GM19395 (cell line): ENCODE data around the gene TBC1D1.
"Not testable (repeated sequence)": the region's sequence is repeated elsewhere in the genome, so short reads cannot be mapped to it uniquely, and the experiment has no call there.

Experiments used
- ATAC-seq: cut with Tn5 transposase; IDR thresholded peaks from one replicate; pipeline ENCODE4 v1.9.1; 2021; ENCODE audit warnings: mild to moderate bottlenecking, moderate library complexity; ENCODE audit not compliant: unreplicated experiment

The TBC1D1 gene

GRCh38 chr4:37923089-37923488 lies 32.2 kb downstream of the TBC1D1 start:
- not testable (repeated sequence) for ATAC-seq

- ATAC-seq = no peak
These were observed 34.1 kb downstream of the TBC1D1 start for GRCh38 chr4:37924946-37925345.

DNA sequence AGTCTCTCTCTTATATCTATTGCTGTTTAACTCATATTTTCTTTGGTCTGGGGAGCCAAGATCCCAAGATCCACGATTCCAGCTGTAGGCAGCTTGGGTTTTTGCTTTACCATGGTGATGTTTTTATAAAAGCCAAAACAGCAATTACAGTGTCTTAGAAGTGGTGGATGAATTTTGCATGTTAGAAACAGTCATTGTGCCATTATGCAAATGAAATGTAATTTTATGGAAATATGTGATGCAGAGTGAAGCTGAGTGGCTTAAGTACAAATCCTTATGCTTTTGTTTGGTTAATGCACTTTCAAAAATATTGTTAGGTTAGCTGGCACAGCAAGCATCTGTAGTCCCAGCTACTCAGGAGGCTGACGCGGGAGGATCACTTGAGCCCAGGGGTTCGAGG lies 36.5 kb downstream of the TBC1D1 start:
- no peak for ATAC-seq

DNA sequence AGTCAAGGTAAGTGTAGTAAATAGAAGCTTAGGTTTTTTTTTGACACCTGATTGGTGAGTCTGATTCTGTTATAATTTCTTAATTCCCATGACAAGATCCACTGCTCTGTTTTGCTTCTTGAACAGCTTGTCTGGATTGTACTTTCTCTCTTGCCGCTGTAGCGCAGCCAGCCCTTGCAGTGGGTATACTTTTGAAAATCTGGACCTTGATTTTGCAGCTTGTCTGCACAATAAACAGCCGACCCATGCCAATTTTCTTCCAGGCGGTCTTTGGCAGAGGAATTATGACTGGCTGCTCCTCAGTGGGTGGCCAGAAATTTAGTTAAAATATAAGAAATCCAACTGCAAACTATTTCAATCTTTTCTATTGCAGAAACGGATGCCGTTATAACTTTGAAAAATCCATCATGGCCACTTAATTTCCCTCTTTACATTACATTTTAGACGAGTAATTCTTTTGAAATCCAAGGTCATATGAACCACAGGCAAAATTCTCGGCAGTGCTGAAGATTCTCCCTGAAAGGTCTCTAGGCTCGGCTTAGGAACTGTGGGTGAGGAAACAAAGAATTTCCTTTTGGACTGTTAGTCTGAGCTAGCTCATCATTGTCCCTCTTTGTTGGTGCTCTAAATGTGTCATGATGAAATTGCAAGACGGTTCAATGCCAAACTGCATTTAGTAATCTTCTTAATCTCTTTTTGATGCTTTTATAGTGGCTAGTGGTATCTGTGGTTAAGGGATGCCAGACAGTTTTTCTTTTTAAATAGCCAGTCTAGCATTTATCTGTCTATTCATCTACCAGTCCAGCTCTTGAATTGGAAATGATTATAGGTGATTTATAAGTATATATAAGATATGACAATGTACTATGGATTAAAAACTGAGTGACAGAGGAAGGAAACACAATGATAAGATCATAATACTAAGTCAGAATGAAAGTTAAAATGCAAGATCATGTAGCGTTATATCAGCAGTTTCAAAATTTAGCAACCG lies 37.8 kb downstream of the TBC1D1 start:
- no peak for ATAC-seq

DNA sequence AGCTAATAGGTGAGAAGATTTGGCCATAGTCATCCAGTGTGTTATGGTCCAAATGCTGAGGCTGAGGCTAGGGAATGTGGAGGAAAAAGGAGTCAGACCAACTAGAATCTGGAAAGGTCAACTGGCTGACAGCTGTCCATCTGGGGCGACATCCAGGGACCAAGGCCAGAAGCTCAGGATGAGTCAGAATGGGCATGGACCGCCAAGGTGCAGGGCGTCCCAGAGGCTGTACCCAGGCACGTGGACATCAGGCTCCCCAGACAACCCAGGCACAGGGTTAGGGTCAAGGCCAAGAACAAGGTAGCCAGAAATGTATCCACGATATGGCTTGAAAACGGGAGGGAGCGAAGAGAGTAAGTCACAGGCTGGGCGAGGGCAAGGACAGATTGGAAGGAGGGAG lies 43.2 kb downstream of the TBC1D1 start:
- ATAC-seq = no peak

- no peak for ATAC-seq
These were observed 43.7 kb downstream of the TBC1D1 start for GRCh38 chr4:37934609-37935008.

DNA sequence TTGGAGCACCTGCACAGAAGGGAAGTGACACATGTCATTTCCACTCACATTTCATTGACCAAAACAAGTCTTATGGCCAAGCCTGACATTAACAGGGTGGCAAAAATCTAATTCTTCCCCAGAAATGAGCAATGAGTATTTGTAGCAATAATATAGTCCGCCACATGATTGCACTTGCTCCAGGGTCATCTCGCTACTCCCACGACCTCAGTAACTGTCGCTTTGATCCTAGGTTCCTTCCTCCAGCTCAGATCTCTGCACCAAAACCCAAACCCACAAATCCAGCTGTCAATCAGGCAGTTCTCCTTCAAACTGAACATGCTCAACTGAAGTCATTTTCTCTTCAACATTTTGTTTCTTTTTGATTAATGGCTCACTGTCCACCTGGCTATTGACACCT lies 44.1 kb downstream of the TBC1D1 start:
- ATAC-seq = no peak

GRCh38 chr4:37936889-37937498 lies 46.1 kb downstream of the TBC1D1 start:
- no peak for ATAC-seq

DNA sequence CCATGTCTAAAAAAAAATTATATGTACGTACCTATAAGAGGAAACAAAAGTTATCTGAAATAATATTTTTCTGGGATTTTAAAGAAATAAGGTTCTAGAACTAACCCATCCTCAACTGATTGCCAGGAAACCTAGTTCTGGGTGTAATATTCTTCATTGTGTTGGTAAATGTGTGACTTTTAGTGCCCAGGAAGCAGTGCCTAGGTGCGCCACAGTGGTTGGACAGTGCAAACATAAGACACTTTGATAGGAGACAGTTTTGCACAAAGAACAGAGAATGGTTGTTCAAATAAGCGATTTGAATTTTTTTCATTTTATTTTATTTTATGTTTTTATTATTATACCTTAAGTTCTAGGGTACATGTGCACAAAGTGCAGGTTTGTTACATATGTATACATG lies 47.3 kb downstream of the TBC1D1 start:
- ATAC-seq = no peak

- ATAC-seq = no peak
These were observed 55.8 kb downstream of the TBC1D1 start for GRCh38 chr4:37946503-37947179.

- no peak for ATAC-seq
These were observed 57.7 kb downstream of the TBC1D1 start for GRCh38 chr4:37948542-37948941.

DNA sequence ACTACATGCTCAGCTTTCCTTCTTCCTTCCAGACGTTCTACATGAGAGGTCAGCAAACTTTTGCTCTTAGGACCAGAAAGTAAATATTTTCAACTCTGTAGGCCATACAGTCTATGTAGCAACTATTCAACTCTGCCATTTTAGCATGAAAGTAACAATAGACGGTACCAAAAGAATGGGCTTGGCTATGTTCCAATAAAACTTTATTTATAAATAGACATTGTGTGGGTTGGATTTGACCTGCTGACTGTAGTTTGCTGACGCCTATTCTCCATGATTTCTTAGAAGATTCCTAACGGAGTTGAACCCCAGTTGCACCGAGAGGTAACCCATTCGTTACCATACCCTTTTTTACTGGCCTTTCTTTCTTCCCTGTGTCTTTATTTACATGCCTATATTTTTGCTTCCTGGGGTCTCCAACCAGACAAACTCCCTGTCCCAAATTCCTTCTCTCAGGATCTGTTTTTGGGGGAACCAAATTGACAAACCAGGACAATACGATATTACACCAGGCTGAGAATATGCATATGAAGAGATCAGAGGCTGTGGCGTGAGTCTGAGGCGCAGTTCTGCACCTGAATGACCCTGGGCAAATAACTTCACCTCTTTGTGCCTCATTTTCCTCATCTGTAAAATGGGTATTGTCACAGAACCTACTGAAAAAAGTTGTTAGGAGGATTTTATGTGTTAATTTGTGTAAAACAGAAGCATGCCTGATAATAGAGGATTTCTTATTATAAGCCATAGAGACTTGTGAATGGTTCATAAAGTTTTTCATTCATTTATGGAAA lies 58.9 kb downstream of the TBC1D1 start:
- ATAC-seq = no peak

GRCh38 chr4:37951461-37952352 lies 60.8 kb downstream of the TBC1D1 start:
- no peak for ATAC-seq

- ATAC-seq = no peak
These were observed 62.3 kb downstream of the TBC1D1 start for GRCh38 chr4:37953156-37953555.

DNA sequence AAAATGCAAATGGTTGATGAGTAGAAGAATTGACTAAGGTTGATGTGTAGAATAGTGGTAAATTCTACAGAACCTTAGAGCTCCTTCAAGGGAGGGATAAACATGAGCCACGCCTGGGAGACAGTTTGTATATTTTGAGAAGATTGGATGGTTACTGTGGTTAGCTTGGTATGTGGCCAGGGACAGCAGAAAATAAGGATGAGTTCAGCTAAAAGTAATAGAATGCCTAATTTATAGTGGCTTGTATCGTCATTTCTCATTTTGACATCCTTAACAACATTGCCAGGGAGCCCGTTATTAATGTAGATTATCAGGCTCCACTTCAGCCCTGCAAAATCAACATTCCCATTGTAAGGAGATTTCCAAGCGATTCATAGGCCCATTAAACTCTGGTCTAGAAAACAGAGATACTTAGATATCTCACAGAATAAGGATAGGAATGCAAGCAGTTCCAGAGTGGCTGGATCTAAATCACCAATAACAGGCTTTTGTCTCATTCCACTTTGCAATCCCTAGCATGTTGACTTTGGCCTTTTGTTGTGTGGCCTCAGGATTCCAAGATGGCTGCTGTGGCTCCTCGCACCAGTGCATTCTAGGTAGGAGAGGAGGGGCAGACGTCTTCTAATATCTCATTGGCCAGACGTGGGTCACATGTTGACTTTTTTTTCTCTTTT lies 62.9 kb downstream of the TBC1D1 start:
- ATAC-seq = no peak

GRCh38 chr4:37956941-37957340 lies 66.1 kb downstream of the TBC1D1 start:
- ATAC-seq = no peak

DNA sequence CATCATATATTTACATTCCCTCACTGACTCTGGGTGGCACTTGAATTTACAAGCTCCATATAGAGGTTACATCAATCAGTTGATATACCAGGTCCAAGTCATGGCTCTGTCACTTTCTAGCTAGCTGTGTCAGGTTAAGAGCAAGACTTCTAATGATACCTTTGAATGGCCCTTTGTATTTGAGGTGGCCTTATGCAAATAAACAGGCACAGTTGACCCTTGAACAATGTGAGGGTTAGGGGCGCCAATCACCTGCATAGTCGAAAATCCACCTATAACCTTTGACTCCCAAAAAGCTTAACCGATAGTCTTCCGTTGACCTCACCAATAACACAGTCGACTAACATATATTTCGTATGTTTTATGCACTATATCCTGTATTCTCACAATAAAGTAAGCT lies 68.0 kb downstream of the TBC1D1 start:
- ATAC-seq = no peak

GRCh38 chr4:37960098-37960497 lies 69.2 kb downstream of the TBC1D1 start, which contains the start of gene PTTG2:
Gene PTTG2, plus strand, starts transcription at chr4:37960398. Its CDS starts 37 bp downstream, at chr4:37960435.
- no peak for ATAC-seq
